NT2/D1 (cell line): Measurements from ENCODE around the gene CCT3.

Experiments used
- YY1 ChIP-seq: IDR thresholded peaks from 2 replicates; pipeline ENCODE4 v1.6.1; 2011; ENCODE audit not compliant: insufficient read length, insufficient read depth
- ZNF274 ChIP-seq: IDR thresholded peaks from 2 replicates; pipeline ENCODE4 v1.6.1; 2011; ENCODE audit warnings: mild to moderate bottlenecking, low read depth, low read length

GRCh38 chr1:156342166-156342955 lies 4.3 kb upstream of the CCT3 start:
- TF ChIP-seq ZNF274 (no peak), YY1 (no peak)
